ENCODE data around the gene AKT1. TPM values are rescaled to one million over a fixed set of nuclear protein-coding genes. Genes with fewer than 3 reads are reported as not detected.
A peak's percentile ranks its signal among the peaks of the same experiment; 100 is the strongest.

AKT1 gene
- total RNA-seq, 3 donors from 2014 or later = 107 to 124 (median 116) TPM

DNA sequence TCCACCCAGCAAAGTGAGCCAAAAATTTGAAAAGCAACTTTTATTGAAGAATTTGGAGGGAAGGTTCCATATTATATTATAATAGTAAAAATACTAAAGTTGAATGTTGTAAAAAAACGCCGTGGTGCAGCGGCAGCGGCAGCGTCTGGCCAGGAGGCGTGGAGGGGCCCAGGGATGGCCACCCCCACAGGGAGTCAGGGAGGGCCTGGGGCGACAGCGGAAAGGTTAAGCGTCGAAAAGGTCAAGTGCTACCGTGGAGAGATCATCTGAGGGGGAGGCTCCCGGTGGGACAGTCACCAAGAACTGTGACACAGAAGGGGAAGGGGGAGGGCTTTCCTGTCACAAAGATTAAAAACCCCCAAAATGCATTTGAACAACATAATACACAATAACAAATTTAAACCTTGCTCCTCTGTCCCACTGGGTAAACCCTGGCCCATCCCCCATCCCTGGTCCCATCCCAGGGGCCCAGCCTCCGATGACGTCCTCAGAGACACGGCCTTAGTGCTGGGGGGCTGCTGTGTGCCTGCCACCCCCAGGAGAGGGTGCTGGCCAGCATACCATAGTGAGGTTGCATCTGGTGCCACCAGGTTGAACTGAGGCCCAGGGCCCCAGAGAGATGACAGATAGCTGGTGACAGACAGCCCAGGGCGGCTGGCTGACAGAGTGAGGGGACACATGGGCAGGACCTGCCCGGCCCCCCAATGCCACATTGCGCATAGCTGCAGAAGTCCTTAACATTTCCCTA is 26.1 kb downstream of the AKT1 start:
- Mint-ChIP-seq H3K27me3 (ENCODE audit: low read depth) (no peaks in the 10 kb centered on the region), H3K4me3 (no peak overlapping the region), H3K9me3 (peaks cover 3% of the 10 kb centered on the region), H3K4me1 (ENCODE audit: low read depth) (peaks cover 3% of the 10 kb centered on the region), H3K36me3 (ENCODE audit: insufficient read depth) (peaks cover 17% of the 10 kb centered on the region)
- no peak for DNase-seq
- ATAC-seq = no peak

DNA sequence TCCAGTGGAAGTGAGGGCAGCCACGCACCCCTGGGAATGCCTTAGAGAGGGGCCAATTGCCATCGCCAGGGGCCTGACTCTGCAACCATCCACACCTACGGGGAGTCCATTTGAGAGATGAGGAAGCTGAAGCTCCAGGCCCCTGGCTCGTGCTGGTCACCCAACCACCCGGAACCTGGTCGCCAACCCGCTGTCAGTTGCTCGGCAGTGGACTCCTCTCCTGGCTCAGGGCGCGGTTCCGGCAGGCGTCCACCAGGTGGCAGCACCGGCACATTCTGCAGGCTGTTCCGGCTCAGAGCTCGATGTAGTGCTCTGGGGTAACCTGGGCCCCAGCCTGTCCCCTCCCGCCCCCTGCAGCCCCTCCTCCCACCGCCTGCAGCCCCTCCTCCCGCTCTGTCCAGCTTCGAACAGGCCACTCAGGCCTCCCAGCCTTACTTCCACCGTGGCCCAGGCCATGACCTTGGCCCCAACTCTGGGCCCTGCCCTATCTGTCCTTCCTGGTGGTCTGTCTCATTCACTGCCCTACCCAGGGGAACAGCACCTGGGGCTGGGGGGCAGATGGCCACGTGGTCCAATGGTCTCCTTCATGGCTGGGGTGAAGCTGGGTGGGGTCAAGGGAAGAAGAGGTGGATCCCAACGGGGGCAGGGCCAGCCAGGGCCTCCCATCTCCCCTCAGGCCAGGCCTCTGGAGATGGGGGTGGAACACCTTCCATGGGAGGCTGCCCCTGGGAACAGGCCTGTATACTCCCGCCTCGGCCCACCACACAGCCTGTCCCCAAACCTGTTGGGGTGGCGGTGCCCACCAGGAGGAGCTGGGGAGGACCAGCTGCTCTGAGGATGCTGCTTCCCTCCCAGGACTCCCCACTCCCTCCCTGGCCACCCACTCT is 26.9 kb downstream of the AKT1 start:
- Mint-ChIP-seq H3K36me3 (ENCODE audit: insufficient read depth) (peaks cover 17% of the 10 kb centered on the region), H3K9me3 (peaks cover 3% of the 10 kb centered on the region), H3K27me3 (ENCODE audit: low read depth) (no peaks in the 10 kb centered on the region)

DNA sequence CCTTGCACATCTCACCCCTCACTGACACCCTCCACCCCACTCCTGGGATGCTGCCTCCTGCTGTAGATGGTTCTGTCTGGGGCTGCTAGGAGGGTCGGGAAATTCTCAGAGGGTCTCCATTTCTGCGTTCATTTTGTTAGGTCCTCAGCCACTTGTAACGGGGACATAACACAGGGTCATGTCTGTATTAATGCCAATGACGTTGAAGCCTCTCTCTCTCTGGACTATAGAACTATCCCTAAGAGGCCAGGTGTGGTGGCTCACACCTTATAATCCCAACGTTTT is 28.0 kb downstream of the AKT1 start:
- Mint-ChIP-seq H3K4me3 (no peak overlapping the region), H3K4me1 (ENCODE audit: low read depth) (peaks cover 3% of the 10 kb centered on the region)
- ATAC-seq = no peak

More for the DNA sequence above, 26.9 kb downstream of the AKT1 start:
- ATAC-seq (peak; percentile 96 to 97), DNase-seq (peak; percentile 95)
- H3K4me3 Mint-ChIP-seq = no peak overlapping the region
- H3K4me1 Mint-ChIP-seq (ENCODE audit: low read depth) = peaks cover 3% of the 10 kb centered on the region

DNA sequence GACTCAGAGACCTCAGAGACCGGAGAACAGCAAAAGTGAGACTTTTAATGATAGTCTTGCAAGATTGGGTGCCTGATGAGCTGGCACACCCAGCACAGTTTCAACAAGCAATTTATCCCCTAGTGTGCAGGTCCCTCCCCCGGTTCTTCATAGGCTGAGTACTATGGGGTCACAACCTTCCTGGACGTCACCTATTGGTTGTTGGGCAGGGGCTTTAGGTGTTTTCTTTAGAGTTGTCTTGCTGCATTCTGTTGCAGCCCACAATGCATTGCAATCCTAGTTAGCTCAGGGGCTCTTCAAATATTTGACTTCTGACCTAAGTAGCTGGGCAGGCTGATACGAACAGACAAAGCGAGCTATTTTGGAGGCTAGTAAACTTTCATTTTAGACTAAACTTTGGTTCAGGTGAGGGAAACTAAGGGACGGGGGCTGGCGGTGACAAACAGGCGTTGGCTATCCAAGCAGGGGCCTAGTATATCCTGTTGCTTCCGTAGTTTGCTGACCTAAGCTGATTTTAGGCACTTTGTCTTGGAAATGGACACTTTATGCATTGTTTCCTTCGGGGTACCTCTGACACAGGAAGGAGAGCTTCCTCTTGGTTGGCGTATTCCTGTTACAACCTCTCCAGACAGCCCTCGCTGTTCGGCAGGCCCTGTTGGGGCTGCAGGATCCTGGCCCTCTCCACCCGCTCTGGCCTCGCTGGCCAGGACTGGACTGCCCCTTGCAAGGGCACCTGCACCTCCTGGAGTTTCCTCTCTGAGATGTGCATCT is 28.5 kb downstream of the AKT1 start:
- Mint-ChIP-seq H3K36me3 (ENCODE audit: insufficient read depth) (peaks cover 16% of the 10 kb centered on the region), H3K27me3 (ENCODE audit: low read depth) (no peaks in the 10 kb centered on the region), H3K4me1 (ENCODE audit: low read depth) (peaks cover 3% of the 10 kb centered on the region), H3K4me3 (no peak overlapping the region), H3K9me3 (peaks cover 3% of the 10 kb centered on the region)
- no peak for DNase-seq
- ATAC-seq = no peak

More for the DNA sequence above, 28.0 kb downstream of the AKT1 start:
- peaks cover 3% of the 10 kb centered on the region for H3K9me3 Mint-ChIP-seq
- H3K36me3 Mint-ChIP-seq (ENCODE audit: insufficient read depth) = peaks cover 14% of the 10 kb centered on the region
- DNase-seq = no peak
- no peaks in the 10 kb centered on the region for H3K27me3 Mint-ChIP-seq (ENCODE audit: low read depth)

DNA sequence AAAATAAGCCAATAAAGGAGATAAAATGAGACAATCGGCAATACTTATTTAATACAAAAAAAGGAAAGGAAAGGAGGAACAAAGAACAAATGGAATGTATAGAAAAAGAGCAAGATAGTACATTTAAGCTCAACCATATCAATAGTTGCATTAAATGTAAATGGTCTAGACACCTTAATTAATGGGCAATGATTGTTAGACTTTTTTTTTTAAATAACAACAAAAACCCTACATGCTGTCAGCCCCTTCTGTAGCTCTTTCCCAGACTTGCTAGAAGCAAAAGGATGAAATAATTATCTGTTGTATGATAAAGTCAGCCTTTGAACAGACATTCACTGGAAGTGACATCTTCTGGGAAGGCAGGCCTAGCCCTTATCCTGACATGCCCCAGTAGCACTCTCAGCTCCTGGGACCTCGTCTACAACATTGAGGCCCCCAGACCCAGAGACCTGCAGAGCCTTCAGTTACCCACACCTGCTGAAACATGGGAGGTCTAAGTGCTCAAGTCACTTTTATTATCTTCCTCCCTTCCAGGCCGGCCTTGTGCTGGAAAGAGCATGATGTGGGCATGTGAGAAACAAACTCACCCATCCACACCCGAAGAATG is 29.2 kb downstream of the AKT1 start:
- Mint-ChIP-seq H3K9me3 (peaks cover 3% of the 10 kb centered on the region), H3K36me3 (ENCODE audit: insufficient read depth) (peaks cover 13% of the 10 kb centered on the region), H3K27me3 (ENCODE audit: low read depth) (no peaks in the 10 kb centered on the region), H3K4me3 (no peak overlapping the region), H3K4me1 (ENCODE audit: low read depth) (peaks cover 3% of the 10 kb centered on the region)
- DNase-seq (no peak), ATAC-seq (no peak)

DNA sequence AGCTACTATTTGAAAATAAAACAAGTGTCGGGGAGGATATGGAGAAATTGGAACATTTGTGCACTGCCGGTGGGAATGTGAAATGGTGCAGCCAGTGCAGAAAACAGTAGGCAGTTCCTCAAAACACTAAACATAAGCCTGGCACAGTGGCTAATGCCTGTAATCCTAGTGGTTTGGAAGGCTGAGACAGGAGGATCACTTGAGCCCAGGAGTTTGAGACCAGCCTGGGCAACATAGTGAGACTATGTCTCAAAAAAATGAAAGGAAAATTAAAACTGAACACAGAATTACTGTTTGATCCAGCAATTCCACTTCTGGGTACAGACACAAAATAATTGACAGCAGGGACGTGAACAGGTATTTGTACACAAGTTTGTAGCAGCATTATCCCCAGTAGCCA is 30.0 kb downstream of the AKT1 start:
- no peaks in the 10 kb centered on the region for H3K27me3 Mint-ChIP-seq (ENCODE audit: low read depth)
- ATAC-seq = no peak
- H3K4me1 Mint-ChIP-seq (ENCODE audit: low read depth) = peaks cover 3% of the 10 kb centered on the region
- H3K36me3 Mint-ChIP-seq (ENCODE audit: insufficient read depth) = peaks cover 10% of the 10 kb centered on the region
- no peak overlapping the region for H3K4me3 Mint-ChIP-seq
- no peak for DNase-seq
- H3K9me3 Mint-ChIP-seq = no peaks in the 10 kb centered on the region

DNA sequence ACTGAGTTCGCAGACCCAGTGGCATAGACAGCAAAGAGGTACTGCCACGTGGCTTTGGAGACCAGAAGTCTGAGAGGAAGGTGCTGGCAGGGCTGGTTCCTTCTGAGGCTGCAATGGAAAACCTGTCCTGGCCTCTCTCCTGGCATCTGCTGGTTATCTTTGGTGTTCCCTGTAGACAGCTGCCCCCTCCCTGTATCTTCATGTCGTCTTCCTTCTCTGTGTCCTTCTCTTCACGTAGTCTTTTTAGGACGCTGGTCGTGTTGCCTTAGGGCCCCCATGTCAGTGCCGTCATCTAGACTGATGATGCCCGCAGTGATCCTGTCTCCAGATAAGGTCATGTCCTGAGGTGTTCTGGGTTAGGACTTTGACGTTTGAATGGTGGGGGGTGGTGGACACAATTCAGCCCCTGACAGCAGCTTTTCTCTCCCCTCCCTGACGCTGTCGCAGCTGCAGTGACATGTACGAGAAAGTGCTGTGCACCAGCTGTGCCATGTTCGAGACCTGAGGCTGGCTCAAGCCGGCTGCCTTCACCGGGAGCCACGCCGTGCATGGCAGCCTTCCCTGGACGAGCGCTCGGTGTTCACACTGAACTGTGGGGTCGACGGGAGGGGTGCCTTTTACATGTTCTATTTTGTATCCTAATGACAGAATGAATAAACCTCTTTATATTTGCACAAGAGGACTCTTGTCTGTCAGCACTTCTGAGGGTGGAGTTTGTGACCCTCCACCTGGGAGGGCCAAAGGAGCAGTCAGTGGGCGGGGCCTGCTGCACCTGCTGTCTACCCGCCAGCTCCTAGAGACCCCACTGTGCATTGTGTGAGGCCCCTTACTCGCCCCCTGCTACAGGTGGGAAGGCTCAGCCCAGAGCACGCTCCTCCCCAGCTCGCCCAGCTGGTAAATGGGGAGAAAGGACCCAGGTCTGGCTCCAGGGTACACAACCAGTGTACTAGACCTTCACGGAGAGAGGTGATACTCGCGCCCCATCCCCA is 36.3 kb downstream of the AKT1 start:
- peaks cover 30% of the 10 kb centered on the region for H3K36me3 Mint-ChIP-seq (ENCODE audit: insufficient read depth)
- H3K4me1 Mint-ChIP-seq (ENCODE audit: low read depth) = peaks cover 22% of the 10 kb centered on the region
- ATAC-seq (no peak), DNase-seq (no peak)
- H3K4me3 Mint-ChIP-seq = no peak overlapping the region
- no peaks in the 10 kb centered on the region for H3K27me3 Mint-ChIP-seq (ENCODE audit: low read depth)
- no peaks in the 10 kb centered on the region for H3K9me3 Mint-ChIP-seq

DNA sequence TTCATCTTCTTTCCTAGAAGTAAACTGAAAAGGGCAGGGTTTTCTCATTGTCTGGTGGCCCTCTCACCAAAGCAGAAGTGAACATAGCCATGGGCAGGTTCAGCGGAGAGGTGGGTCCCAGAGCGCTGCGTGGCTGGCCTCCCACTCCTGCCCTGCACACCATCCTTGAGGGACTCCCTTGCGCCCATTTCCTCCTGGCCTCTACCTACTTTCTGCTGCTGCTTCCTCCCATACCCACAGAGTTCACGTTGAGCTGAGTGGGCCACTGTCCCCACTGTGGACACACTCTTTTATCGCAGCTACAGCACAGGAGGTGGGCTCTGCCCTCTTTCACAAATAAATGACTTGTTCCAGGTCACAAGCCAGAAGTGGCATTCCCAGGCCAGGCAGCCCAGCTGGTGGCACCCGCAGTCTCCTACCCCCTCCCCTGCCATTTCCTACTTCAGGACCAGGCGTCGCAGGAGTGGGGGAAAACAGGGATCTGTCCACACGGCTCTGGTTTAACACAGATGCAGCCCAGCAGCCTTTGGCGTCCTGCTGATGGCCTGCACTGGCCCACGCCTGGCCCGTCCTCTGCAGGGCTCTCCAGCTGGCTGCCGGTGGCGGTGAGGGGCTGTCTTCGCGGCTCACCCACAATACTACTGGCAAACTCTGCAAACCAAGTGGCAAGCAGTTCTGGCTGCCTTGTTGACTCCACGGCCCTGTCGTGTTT is 37.7 kb downstream of the AKT1 start:
- Mint-ChIP-seq H3K9me3 (no peaks in the 10 kb centered on the region), H3K36me3 (ENCODE audit: insufficient read depth) (peaks cover 30% of the 10 kb centered on the region), H3K27me3 (ENCODE audit: low read depth) (no peaks in the 10 kb centered on the region), H3K4me1 (ENCODE audit: low read depth) (peaks cover 30% of the 10 kb centered on the region), H3K4me3 (no peak overlapping the region)
- ATAC-seq (no peak), DNase-seq (no peak)

DNA sequence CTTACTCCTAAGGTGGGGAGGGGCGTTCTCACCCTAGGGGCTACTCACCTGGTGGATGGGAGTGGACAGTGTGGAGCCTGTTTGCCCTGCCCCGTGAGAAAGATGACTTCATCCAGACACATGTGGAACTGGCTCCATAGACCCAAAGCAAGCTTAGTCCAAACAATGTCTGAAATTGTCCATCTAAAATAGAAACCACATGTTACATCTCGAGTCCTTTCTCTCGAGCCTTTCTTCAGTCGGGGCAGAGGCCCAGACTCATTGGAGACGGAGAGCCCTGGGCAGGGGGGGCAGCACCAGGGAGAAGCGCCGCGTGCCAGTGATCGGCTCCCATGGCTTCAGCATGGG is 38.3 kb downstream of the AKT1 start:
- H3K4me3 Mint-ChIP-seq = no peak overlapping the region

DNA sequence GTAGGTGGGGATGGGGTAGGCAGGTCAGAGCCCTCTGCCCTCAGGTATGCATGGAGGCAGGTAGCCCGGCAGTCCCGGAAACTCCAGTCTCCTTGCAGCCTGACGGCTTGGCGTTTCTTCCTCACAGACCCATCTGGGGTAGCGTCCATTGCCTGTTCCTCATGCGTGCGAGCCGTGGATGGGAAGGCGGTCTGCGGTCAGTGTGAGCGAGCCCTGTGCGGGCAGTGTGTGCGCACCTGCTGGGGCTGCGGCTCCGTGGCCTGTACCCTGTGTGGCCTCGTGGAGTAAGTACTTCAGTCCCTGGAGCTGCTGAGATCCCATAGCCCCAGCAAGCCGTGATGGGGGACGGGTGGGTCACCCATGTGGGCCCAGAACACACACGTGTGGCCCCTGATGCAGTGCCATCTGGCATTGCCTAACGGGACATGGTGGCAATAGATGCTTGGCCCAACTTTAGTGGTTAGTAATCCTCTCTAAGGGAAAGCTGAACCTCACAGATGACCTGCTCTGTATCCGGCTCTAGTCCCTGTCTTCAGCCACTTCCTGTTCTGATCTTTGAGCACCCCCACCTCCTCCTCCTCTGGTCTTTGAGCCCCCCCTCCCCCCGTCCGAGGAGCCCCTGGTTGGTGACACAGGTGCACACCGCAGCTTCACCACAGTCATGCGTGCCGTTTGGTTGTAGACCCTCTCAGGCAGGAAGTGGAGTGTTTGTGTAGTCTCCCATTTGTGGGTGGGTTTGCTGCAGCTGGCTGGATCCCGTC is 38.9 kb downstream of the AKT1 start:
- Mint-ChIP-seq H3K4me1 (ENCODE audit: low read depth) (peaks cover 30% of the 10 kb centered on the region), H3K9me3 (no peaks in the 10 kb centered on the region), H3K4me3 (no peak overlapping the region), H3K36me3 (ENCODE audit: insufficient read depth) (peaks cover 26% of the 10 kb centered on the region), H3K27me3 (ENCODE audit: low read depth) (no peaks in the 10 kb centered on the region)
- ATAC-seq (no peak), DNase-seq (no peak)

More for the DNA sequence above, 38.3 kb downstream of the AKT1 start:
- peaks cover 30% of the 10 kb centered on the region for H3K4me1 Mint-ChIP-seq (ENCODE audit: low read depth)
- no peaks in the 10 kb centered on the region for H3K27me3 Mint-ChIP-seq (ENCODE audit: low read depth)
- DNase-seq (no peak), ATAC-seq (no peak)
- peaks cover 29% of the 10 kb centered on the region for H3K36me3 Mint-ChIP-seq (ENCODE audit: insufficient read depth)
- H3K9me3 Mint-ChIP-seq = no peaks in the 10 kb centered on the region

DNA sequence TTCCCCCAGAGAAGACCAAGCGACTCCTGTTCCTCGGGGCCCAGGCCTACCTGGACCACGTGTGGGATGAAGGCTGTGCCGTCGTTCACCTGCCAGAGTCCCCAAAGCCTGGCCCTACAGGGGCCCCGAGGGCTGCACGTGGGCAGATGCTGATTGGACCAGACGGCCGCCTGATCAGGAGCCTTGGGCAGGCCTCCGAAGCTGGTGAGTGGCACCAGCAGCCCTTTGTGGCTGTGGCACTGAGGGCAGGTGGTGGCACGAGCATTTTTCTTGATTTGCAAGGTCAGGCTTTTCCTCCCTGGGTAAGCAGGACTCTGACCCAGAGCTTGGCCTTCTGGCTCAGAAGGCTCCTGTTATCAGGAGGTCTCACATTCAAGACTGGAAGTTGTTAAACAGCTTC is 39.9 kb downstream of the AKT1 start:
- no peak for DNase-seq
- no peaks in the 10 kb centered on the region for H3K27me3 Mint-ChIP-seq (ENCODE audit: low read depth)
- peaks cover 20% of the 10 kb centered on the region for H3K36me3 Mint-ChIP-seq (ENCODE audit: insufficient read depth)
- H3K9me3 Mint-ChIP-seq = no peaks in the 10 kb centered on the region
- no peak overlapping the region for H3K4me3 Mint-ChIP-seq
- peaks cover 32% of the 10 kb centered on the region for H3K4me1 Mint-ChIP-seq (ENCODE audit: low read depth)
- no peak for ATAC-seq

DNA sequence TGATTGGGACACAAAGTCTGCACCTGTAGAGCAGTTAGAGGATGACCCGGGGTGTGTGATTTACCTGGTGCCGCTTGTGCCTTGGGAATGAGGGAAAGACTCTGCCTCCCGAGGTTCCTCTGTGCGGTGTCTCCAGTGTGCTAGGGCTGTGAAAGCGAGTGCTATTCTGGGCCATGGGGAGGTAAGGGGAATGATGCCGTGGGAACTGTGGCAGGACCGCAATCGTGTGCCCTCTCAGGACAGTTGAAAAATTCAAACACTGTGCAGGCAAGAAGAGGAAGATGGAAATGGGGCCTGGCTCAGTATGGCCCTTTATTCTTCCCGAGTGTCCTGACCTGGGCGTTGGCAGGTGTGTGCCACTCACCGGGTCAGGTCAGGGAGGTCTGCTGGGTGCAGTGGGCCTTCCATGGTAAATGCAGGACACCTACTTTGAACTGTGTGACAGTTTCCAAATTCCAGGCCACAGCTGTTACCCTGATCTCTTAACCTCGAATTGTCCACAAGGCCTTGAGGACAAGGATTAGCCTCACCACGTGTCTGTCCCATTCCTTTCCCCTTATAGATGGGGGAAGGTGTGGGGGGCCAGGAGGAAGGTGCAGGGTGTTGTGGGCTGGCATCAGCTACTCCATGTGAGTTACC is 41.2 kb downstream of the AKT1 start:
- Mint-ChIP-seq H3K36me3 (ENCODE audit: insufficient read depth) (peaks cover 14% of the 10 kb centered on the region), H3K4me3 (peak overlapping the region; percentile 87), H3K9me3 (no peaks in the 10 kb centered on the region), H3K27me3 (ENCODE audit: low read depth) (no peaks in the 10 kb centered on the region), H3K4me1 (ENCODE audit: low read depth) (peaks cover 32% of the 10 kb centered on the region)
- no peak for DNase-seq
- no peak for ATAC-seq
